ENCODE measurements around the gene GNG13.
"Not testable (repeated sequence)": the region's sequence is repeated elsewhere in the genome, so short reads cannot be mapped to it uniquely, and the experiment has no call there.

Gene GNG13

DNA sequence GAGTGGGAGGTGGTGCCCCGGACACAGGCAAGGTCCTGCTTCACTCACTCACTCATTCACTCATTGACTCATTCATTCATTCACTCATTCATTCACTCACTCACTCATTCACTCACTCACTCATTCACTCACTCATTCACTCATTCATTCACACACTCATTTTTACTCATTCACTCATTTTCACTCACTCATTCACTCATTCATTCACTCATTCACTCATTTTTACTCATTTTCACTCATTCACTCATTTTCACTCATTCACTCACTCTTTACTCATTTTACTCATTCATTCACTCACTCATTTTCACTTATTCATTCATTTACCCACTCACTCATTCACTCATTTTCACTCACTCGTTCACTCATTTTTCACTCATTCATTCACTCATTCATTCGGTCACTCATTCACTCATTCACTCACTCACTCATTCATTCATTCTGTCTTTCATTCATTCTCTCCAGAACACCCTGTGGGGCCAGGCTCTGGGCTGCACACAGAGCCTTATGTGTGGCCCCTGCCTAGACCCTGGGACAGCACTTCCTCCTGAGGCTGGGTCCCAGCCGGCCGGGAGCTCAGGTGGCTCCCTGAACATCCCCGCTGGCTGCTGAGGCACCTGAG, 21.5 kb downstream of the GNG13 start:
- Histone ChIP-seq H3K27me3 (ENCODE audit: control insufficient read depth in 2 of 2, insufficient read depth in 2 of 2, low read length in 2 of 2) (peaks cover 13 to 33% of the 10 kb centered on the region in 2 donors), H3K9me3 (ENCODE audit: control insufficient read depth in 2 of 2, low read length in 2 of 2) (no peaks in the 10 kb centered on the region), H3K36me3 (ENCODE audit: control insufficient read depth in 2 of 2, insufficient read depth in 2 of 2, low read length in 2 of 2) (no peaks in the 10 kb centered on the region), H3K4me3 (ENCODE audit: low read length in 2 of 2) (no peak overlapping the region), H3K9ac (ENCODE audit: low read depth in 1 of 2, low read length in 2 of 2) (no peak overlapping the region), H3K4me1 (ENCODE audit: control insufficient read depth in 2 of 2, insufficient read depth in 2 of 2, low read length in 2 of 2) (no peaks in the 10 kb centered on the region), H3K27ac (ENCODE audit: low read depth in 2 of 2, low read length in 2 of 2) (no peak overlapping the region)

- H3K4me3 ChIP-seq (ENCODE audit: low read length in 2 of 2), result no peak overlapping the region
- no peaks in the 10 kb centered on the region for H3K4me1 ChIP-seq (ENCODE audit: control insufficient read depth in 2 of 2, insufficient read depth in 2 of 2, low read length in 2 of 2)
- H3K9me3 ChIP-seq (ENCODE audit: control insufficient read depth in 2 of 2, low read length in 2 of 2), result no peaks in the 10 kb centered on the region
- no peak overlapping the region for H3K9ac ChIP-seq (ENCODE audit: low read depth in 1 of 2, low read length in 2 of 2)
- peaks cover 13 to 31% of the 10 kb centered on the region in 2 donors for H3K27me3 ChIP-seq (ENCODE audit: control insufficient read depth in 2 of 2, insufficient read depth in 2 of 2, low read length in 2 of 2)
- H3K36me3 ChIP-seq (ENCODE audit: control insufficient read depth in 2 of 2, insufficient read depth in 2 of 2, low read length in 2 of 2), result no peaks in the 10 kb centered on the region
- H3K27ac ChIP-seq (ENCODE audit: low read depth in 2 of 2, low read length in 2 of 2), result no peak overlapping the region
Measured at GRCh38 chr16:778447-778846, 22.1 kb downstream of the GNG13 start.

- Histone ChIP-seq H3K9me3 (ENCODE audit: control insufficient read depth in 2 of 2, low read length in 2 of 2) (no peaks in the 10 kb centered on the region), H3K4me3 (ENCODE audit: low read length in 2 of 2) (no peak overlapping the region), H3K36me3 (ENCODE audit: control insufficient read depth in 2 of 2, insufficient read depth in 2 of 2, low read length in 2 of 2) (no peaks in the 10 kb centered on the region), H3K27me3 (ENCODE audit: control insufficient read depth in 2 of 2, insufficient read depth in 2 of 2, low read length in 2 of 2) (peaks cover 7 to 25% of the 10 kb centered on the region in 2 donors), H3K4me1 (ENCODE audit: control insufficient read depth in 2 of 2, insufficient read depth in 2 of 2, low read length in 2 of 2) (no peaks in the 10 kb centered on the region), H3K27ac (ENCODE audit: low read depth in 2 of 2, low read length in 2 of 2) (no peak overlapping the region), H3K9ac (ENCODE audit: low read depth in 1 of 2, low read length in 2 of 2) (no peak overlapping the region)
Measured at GRCh38 chr16:777826-778225, 22.7 kb downstream of the GNG13 start.

DNA sequence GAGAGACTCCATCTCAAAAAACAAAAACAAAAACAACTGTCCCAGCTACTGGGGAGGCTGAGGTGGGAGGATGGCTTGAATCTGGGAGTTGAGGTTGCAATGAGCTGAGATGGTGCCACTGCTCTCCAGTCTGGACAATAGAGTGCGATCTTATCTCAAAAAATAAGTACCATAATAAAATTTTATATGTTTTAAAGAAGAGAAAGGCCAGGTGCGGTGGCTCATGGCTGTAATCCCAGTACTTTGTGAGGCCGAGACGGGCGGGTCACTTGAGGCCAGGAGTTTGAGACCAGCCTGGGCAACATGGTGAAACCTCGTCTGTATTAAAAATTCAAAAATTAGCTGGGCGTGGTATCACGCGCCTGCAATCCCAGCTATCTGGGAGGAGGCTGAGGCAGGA, 23.7 kb downstream of the GNG13 start:
- Histone ChIP-seq H3K27me3 (ENCODE audit: control insufficient read depth in 2 of 2, insufficient read depth in 2 of 2, low read length in 2 of 2) (peaks cover 5 to 18% of the 10 kb centered on the region in 2 donors), H3K27ac (ENCODE audit: low read depth in 2 of 2, low read length in 2 of 2) (no peak overlapping the region), H3K9me3 (ENCODE audit: control insufficient read depth in 2 of 2, low read length in 2 of 2) (no peaks in the 10 kb centered on the region), H3K4me1 (ENCODE audit: control insufficient read depth in 2 of 2, insufficient read depth in 2 of 2, low read length in 2 of 2) (no peaks in the 10 kb centered on the region), H3K36me3 (ENCODE audit: control insufficient read depth in 2 of 2, insufficient read depth in 2 of 2, low read length in 2 of 2) (no peaks in the 10 kb centered on the region), H3K4me3 (ENCODE audit: low read length in 2 of 2) (no peak overlapping the region), H3K9ac (ENCODE audit: low read depth in 1 of 2, low read length in 2 of 2) (no peak overlapping the region)

GRCh38 chr16:776298-776697, 24.2 kb downstream of the GNG13 start:
- H3K27ac ChIP-seq (ENCODE audit: low read depth in 2 of 2, low read length in 2 of 2); H3K9me3 ChIP-seq (ENCODE audit: control insufficient read depth in 2 of 2, low read length in 2 of 2); H3K9ac ChIP-seq (ENCODE audit: low read depth in 1 of 2, low read length in 2 of 2); H3K36me3 ChIP-seq (ENCODE audit: control insufficient read depth in 2 of 2, insufficient read depth in 2 of 2, low read length in 2 of 2); H3K4me3 ChIP-seq (ENCODE audit: low read length in 2 of 2); H3K4me1 ChIP-seq (ENCODE audit: control insufficient read depth in 2 of 2, insufficient read depth in 2 of 2, low read length in 2 of 2): not testable (repeated sequence)
- peaks cover 5 to 19% of the 10 kb centered on the region in 2 donors for H3K27me3 ChIP-seq (ENCODE audit: control insufficient read depth in 2 of 2, insufficient read depth in 2 of 2, low read length in 2 of 2)

GRCh38 chr16:775236-775796, 25.2 kb downstream of the GNG13 start:
- Histone ChIP-seq H3K27me3 (ENCODE audit: control insufficient read depth in 2 of 2, insufficient read depth in 2 of 2, low read length in 2 of 2) (peaks cover 4 to 12% of the 10 kb centered on the region in 2 donors), H3K4me3 (ENCODE audit: low read length in 2 of 2) (no peak overlapping the region), H3K9me3 (ENCODE audit: control insufficient read depth in 2 of 2, low read length in 2 of 2) (no peaks in the 10 kb centered on the region), H3K4me1 (ENCODE audit: control insufficient read depth in 2 of 2, insufficient read depth in 2 of 2, low read length in 2 of 2) (no peaks in the 10 kb centered on the region), H3K36me3 (ENCODE audit: control insufficient read depth in 2 of 2, insufficient read depth in 2 of 2, low read length in 2 of 2) (no peaks in the 10 kb centered on the region), H3K9ac (ENCODE audit: low read depth in 1 of 2, low read length in 2 of 2) (no peak overlapping the region), H3K27ac (ENCODE audit: low read depth in 2 of 2, low read length in 2 of 2) (no peak overlapping the region)

DNA sequence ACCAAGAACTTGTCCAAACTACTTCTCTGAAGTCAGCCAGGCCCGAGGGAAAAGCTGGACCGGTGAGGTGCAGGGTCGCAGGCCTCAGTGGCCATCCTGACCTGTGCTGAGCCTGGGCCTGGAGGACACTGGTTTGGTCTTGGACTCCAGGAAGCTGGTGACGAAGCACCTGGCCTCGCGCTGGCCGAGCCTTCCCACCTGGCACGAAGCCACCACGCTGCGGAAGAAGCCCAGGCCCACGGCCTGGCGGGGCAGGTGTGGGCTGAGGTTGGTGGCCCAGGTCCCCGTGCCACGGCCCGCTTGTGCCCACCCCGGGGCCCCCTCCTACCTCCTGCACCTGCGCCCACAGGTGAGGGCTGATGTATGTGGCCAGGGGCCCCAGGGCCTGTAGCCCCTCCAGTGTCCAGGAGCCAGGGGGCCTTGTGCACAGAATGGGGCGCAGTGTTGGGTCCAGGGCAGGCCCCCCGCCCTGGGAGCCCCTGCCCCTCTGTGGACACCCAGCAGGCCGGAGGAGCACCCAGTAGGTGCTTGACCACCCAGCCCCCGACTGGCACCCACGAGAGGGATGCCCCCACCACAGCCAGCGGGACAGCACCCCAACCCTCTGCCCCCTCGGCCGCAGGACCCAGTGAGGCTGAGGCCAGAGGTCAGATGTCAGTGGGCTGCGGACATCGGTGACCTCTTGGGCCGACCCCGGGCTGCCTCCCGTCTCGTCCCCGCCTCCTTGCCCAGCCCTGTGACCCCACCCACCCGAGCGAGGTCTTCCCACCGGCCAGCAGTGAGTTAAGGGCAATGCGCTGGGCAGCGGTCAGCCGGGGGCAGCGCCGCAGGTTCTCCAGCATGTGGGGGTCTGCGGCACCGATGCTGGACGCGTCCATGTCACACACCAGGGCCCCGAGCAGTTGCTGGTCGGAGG, 26.2 kb downstream of the GNG13 start:
- Histone ChIP-seq H3K9me3 (ENCODE audit: control insufficient read depth in 2 of 2, low read length in 2 of 2) (no peaks in the 10 kb centered on the region), H3K4me1 (ENCODE audit: control insufficient read depth in 2 of 2, insufficient read depth in 2 of 2, low read length in 2 of 2) (no peaks in the 10 kb centered on the region), H3K9ac (ENCODE audit: low read depth in 1 of 2, low read length in 2 of 2) (no peak overlapping the region), H3K36me3 (ENCODE audit: control insufficient read depth in 2 of 2, insufficient read depth in 2 of 2, low read length in 2 of 2) (no peaks in the 10 kb centered on the region), H3K4me3 (ENCODE audit: low read length in 2 of 2) (no peak overlapping the region), H3K27ac (ENCODE audit: low read depth in 2 of 2, low read length in 2 of 2) (no peak overlapping the region), H3K27me3 (ENCODE audit: control insufficient read depth in 2 of 2, insufficient read depth in 2 of 2, low read length in 2 of 2) (peaks cover 3 to 11% of the 10 kb centered on the region in 2 donors)

GRCh38 chr16:772959-773358, 27.6 kb downstream of the GNG13 start:
- H3K4me1 ChIP-seq (ENCODE audit: control insufficient read depth in 2 of 2, insufficient read depth in 2 of 2, low read length in 2 of 2), result no peaks in the 10 kb centered on the region
- H3K9ac ChIP-seq (ENCODE audit: low read depth in 1 of 2, low read length in 2 of 2), result no peak overlapping the region
- H3K27ac ChIP-seq (ENCODE audit: low read depth in 2 of 2, low read length in 2 of 2), result no peak overlapping the region
- no peak overlapping the region for H3K4me3 ChIP-seq (ENCODE audit: low read length in 2 of 2)
- peaks cover 3 to 4% of the 10 kb centered on the region in 2 donors for H3K27me3 ChIP-seq (ENCODE audit: control insufficient read depth in 2 of 2, insufficient read depth in 2 of 2, low read length in 2 of 2)
- H3K36me3 ChIP-seq (ENCODE audit: control insufficient read depth in 2 of 2, insufficient read depth in 2 of 2, low read length in 2 of 2), result no peaks in the 10 kb centered on the region
- H3K9me3 ChIP-seq (ENCODE audit: control insufficient read depth in 2 of 2, low read length in 2 of 2), result no peaks in the 10 kb centered on the region

GRCh38 chr16:770411-770810, 30.1 kb downstream of the GNG13 start:
- Histone ChIP-seq H3K27ac (ENCODE audit: low read depth in 2 of 2, low read length in 2 of 2) (no peak overlapping the region), H3K4me1 (ENCODE audit: control insufficient read depth in 2 of 2, insufficient read depth in 2 of 2, low read length in 2 of 2) (no peaks in the 10 kb centered on the region), H3K9ac (ENCODE audit: low read depth in 1 of 2, low read length in 2 of 2) (no peak overlapping the region), H3K4me3 (ENCODE audit: low read length in 2 of 2) (no peak overlapping the region), H3K27me3 (ENCODE audit: control insufficient read depth in 2 of 2, insufficient read depth in 2 of 2, low read length in 2 of 2) (peaks cover 0 to 4% of the 10 kb centered on the region in 2 donors), H3K9me3 (ENCODE audit: control insufficient read depth in 2 of 2, low read length in 2 of 2) (no peaks in the 10 kb centered on the region), H3K36me3 (ENCODE audit: control insufficient read depth in 2 of 2, insufficient read depth in 2 of 2, low read length in 2 of 2) (no peaks in the 10 kb centered on the region)

- no peak overlapping the region for H3K4me3 ChIP-seq (ENCODE audit: low read length in 2 of 2)
- no peaks in the 10 kb centered on the region for H3K4me1 ChIP-seq (ENCODE audit: control insufficient read depth in 2 of 2, insufficient read depth in 2 of 2, low read length in 2 of 2)
- no peaks in the 10 kb centered on the region for H3K36me3 ChIP-seq (ENCODE audit: control insufficient read depth in 2 of 2, insufficient read depth in 2 of 2, low read length in 2 of 2)
- H3K27ac ChIP-seq (ENCODE audit: low read depth in 2 of 2, low read length in 2 of 2), result no peak overlapping the region
- peaks cover 0 to 4% of the 10 kb centered on the region in 2 donors for H3K27me3 ChIP-seq (ENCODE audit: control insufficient read depth in 2 of 2, insufficient read depth in 2 of 2, low read length in 2 of 2)
- H3K9me3 ChIP-seq (ENCODE audit: control insufficient read depth in 2 of 2, low read length in 2 of 2), result no peaks in the 10 kb centered on the region
- H3K9ac ChIP-seq (ENCODE audit: low read depth in 1 of 2, low read length in 2 of 2), result no peak overlapping the region
Measured at GRCh38 chr16:769934-770333, 30.6 kb downstream of the GNG13 start.
